IPS-11a (cell line): ENCODE results near the gene MFNG.

ENCODE experiments used
- H3K4me3 ChIP-seq: one replicate; pipeline ENCODE4 v1.5.1; 2013; ENCODE audit warnings: low read depth, low read length, control low read depth

The MFNG gene

GRCh38 chr22:37454857-37455686 lies 31.1 kb downstream of the MFNG start:
- H3K4me3 ChIP-seq, result no peak overlapping the region

- H3K4me3 ChIP-seq, result no peak overlapping the region
Observed at GRCh38 chr22:37453696-37454095, 32.5 kb downstream of the MFNG start.

GRCh38 chr22:37451218-37451617 lies 35.0 kb downstream of the MFNG start:
- H3K4me3 ChIP-seq, result no peak overlapping the region

GRCh38 chr22:37449331-37450001 lies 36.7 kb downstream of the MFNG start:
- no peak overlapping the region for H3K4me3 ChIP-seq

- no peak overlapping the region for H3K4me3 ChIP-seq
Observed at GRCh38 chr22:37448516-37449127, 37.6 kb downstream of the MFNG start.

GRCh38 chr22:37445501-37445900 lies 40.7 kb downstream of the MFNG start:
- no peak overlapping the region for H3K4me3 ChIP-seq

GRCh38 chr22:37443977-37444376 lies 42.2 kb downstream of the MFNG start:
- H3K4me3 ChIP-seq, result no peak overlapping the region

- no peak overlapping the region for H3K4me3 ChIP-seq
Observed at GRCh38 chr22:37443086-37443485, 43.1 kb downstream of the MFNG start.

- no peak overlapping the region for H3K4me3 ChIP-seq
Observed at GRCh38 chr22:37442537-37442936, 43.6 kb downstream of the MFNG start.

- no peak overlapping the region for H3K4me3 ChIP-seq
Observed at GRCh38 chr22:37442135-37442534, 44.0 kb downstream of the MFNG start.

- no peak overlapping the region for H3K4me3 ChIP-seq
Observed at GRCh38 chr22:37440875-37441274, 45.3 kb downstream of the MFNG start.

GRCh38 chr22:37439347-37439746 lies 46.8 kb downstream of the MFNG start:
- no peak overlapping the region for H3K4me3 ChIP-seq

GRCh38 chr22:37435970-37436603 lies 50.1 kb downstream of the MFNG start:
- no peak overlapping the region for H3K4me3 ChIP-seq

GRCh38 chr22:37433786-37434185 lies 52.4 kb downstream of the MFNG start:
- no peak overlapping the region for H3K4me3 ChIP-seq

- no peak overlapping the region for H3K4me3 ChIP-seq
Observed at GRCh38 chr22:37432708-37433054, 53.5 kb downstream of the MFNG start.

GRCh38 chr22:37431801-37432707 lies 54.1 kb downstream of the MFNG start:
- no peak overlapping the region for H3K4me3 ChIP-seq

- H3K4me3 ChIP-seq, result no peak overlapping the region
Observed at GRCh38 chr22:37431366-37431765, 54.8 kb downstream of the MFNG start.

- H3K4me3 ChIP-seq, result no peak overlapping the region
Observed at GRCh38 chr22:37430941-37431340, 55.2 kb downstream of the MFNG start.

- H3K4me3 ChIP-seq, result no peak overlapping the region
Observed at GRCh38 chr22:37428649-37429586, 57.3 kb downstream of the MFNG start.
